HEK293T (cell line): Measurements from ENCODE around the gene ACOD1.

Source experiments
- ELF4 ChIP-seq: fragments of 450-650 bp; IDR thresholded peaks from 2 replicates; pipeline ENCODE4 v1.6.1; 2017; ENCODE audit warnings: antibody characterized with exemption
- FOXM1 ChIP-seq: fragments of 450-650 bp; IDR thresholded peaks from 2 replicates; pipeline ENCODE4 v1.6.1; 2017; ENCODE audit warnings: mild to moderate bottlenecking, borderline replicate concordance
- HDGF ChIP-seq: fragments of 450-650 bp; IDR thresholded peaks from 2 replicates; pipeline ENCODE4 v1.6.1; 2017; ENCODE audit warnings: antibody characterized with exemption, borderline replicate concordance
- SUZ12 ChIP-seq: fragments of 450-650 bp; IDR thresholded peaks from 2 replicates; pipeline ENCODE4 v1.6.1; 2016; ENCODE audit warnings: mild to moderate bottlenecking
- ZNF384 ChIP-seq: fragments of 450-650 bp; IDR thresholded peaks from 2 replicates; pipeline ENCODE4 v1.6.1; 2016

DNA sequence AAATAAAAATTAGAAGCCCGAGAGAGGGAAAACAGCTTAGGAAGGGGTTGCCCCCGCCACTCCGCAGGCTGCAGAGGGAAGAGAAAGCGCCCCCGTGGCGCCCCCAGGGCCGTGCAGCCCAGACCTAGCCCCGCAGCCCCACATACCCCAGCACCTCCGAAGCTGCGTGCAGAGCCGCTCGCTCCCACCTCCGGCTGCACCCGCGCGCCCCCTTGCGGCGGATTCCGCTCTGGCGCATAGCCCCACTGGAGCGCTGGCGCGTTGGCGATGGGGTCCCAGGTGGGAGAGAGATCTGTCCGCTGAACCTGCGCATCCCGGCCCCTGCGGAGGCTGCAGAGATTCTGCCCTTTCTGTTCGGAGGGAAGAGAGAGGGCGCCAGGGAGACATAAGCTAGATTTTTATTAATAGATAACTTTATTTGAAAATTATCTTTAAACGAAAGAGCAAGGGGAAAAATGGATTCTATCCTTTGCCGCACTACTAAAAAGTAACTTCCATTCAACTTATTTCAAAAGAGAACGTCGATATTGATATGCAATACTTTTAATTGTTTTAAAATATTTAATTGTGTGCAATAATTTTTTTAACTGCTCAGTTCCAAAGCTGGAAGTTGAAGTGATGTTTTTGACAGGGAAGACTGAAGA lies 31.9 kb downstream of the ACOD1 start:
- no peak for TF ChIP-seq SUZ12
- TF ChIP-seq HDGF, result no peak
- TF ChIP-seq ELF4, result no peak
- TF ChIP-seq ZNF384, result no peak
- TF ChIP-seq FOXM1, result no peak
